ENCODE results near the gene VEZT. TPM values are rescaled to one million over a fixed set of nuclear protein-coding genes. Genes with fewer than 3 reads are reported as not detected.

VEZT gene
- total RNA-seq, 1 experiment from 2014 or later: 77.4 TPM

DNA sequence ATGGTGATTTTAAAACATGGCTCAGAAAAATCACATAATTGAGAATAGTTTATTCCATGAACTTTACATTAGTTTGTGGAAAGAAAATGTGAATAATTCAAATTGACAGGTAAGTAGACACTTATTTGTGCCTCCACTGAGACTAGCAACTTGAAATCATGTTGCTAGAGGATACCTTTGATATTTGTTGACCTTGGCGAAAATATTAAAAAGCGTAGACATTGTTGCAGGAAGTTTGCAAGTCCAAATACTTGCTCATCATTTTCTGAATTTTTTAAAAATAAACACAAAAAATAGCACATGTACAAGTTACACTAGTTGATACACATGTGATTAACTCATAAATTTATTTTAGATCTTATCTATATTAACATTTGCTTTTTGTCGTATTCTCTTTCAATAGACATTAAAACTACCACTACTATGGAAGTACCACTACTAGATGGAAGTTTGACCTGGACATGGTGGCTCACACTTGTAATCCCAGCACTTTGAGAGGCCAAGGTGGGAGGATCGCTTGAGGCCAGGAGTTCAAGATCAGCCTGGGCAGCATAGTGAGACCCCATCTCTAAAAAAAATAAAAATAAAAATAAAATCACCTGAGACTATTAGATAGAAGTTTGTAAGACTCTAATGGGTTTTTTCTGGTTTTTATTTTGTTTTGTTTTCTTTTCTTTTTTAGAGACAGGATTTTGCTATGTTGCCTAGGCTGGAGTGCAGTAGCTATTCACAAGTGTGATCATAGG, 24.3 kb downstream of the VEZT start:
- Mint-ChIP-seq H3K27me3 (ENCODE audit: insufficient read depth, unreplicated experiment) (no peaks in the 10 kb centered on the region), H3K4me3 (ENCODE audit: unreplicated experiment) (no peak overlapping the region), H3K4me1 (ENCODE audit: low read depth, unreplicated experiment) (peaks cover 11% of the 10 kb centered on the region), H3K36me3 (ENCODE audit: insufficient read depth, unreplicated experiment) (peaks cover 40% of the 10 kb centered on the region), H3K9me3 (ENCODE audit: unreplicated experiment) (no peaks in the 10 kb centered on the region), H3K27ac (ENCODE audit: unreplicated experiment) (no peak overlapping the region)
- H3K9me3 ChIP-seq: no peaks in the 10 kb centered on the region
- intact Hi-C loops (cut with micrococcal nuclease; ENCODE audit: unreplicated experiment): no loop called here
- no TSS peak for BruUV-seq (replicated peaks)
- peaks cover 21% of the 10 kb centered on the region for H3K4me1 ChIP-seq
- TF ChIP-seq, protein P1, sequence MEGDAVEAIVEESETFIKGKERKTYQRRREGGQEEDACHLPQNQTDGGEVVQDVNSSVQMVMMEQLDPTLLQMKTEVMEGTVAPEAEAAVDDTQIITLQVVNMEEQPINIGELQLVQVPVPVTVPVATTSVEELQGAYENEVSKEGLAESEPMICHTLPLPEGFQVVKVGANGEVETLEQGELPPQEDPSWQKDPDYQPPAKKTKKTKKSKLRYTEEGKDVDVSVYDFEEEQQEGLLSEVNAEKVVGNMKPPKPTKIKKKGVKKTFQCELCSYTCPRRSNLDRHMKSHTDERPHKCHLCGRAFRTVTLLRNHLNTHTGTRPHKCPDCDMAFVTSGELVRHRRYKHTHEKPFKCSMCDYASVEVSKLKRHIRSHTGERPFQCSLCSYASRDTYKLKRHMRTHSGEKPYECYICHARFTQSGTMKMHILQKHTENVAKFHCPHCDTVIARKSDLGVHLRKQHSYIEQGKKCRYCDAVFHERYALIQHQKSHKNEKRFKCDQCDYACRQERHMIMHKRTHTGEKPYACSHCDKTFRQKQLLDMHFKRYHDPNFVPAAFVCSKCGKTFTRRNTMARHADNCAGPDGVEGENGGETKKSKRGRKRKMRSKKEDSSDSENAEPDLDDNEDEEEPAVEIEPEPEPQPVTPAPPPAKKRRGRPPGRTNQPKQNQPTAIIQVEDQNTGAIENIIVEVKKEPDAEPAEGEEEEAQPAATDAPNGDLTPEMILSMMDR (IDR thresholded peaks at IDR 0.05; ENCODE audit: insufficient read depth in 1 of 2, low read depth in 1 of 2, low read length in 1 of 2, severe bottlenecking in 1 of 2, unreplicated experiment in 1 of 2): no peak
- no peak for DNase-seq
- H3K36me3 ChIP-seq (ENCODE audit: control insufficient read depth, insufficient read depth, low read length): no peaks in the 10 kb centered on the region
- ChIA-PET CTCF (no interaction called here), POLR2A (no interaction called here)
- H3K27me3 ChIP-seq (replicated peaks; ENCODE audit: control insufficient read depth, insufficient read depth, low read length): no peaks in the 10 kb centered on the region
- H3K4me3 ChIP-seq (ENCODE audit: low read depth, low read length): no peak overlapping the region

DNA sequence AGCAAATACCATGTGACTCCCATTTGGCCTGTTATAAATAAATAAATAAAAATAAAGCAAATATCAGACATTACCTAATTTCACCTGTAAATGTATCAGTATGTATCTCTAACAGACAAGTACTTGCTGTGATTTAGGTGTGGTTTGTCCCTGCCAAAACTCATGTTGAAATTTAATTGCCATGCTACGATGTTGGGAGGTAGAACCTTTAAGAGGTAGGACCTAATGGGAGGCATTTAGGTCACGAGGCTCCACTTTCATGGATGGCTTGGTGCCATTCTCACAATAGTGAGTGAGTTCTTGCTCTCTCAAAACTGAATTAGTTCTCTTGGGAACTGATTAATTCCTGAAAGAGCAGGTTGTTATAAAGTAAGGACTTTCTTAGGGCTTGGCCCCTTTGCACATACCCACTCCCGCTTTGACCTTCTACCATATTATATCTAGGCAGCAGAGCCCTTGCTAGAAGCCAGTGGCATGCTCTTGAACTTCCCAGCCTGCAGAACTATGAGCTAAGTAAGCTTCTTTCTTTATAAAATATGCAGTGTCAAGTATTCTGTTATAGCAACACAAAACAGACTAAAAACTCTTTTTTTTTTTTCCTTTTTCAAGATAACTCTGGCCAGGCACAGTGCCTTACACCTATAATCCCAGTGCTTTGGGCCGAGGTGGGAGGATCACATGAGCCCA, 26.0 kb downstream of the VEZT start:
- Mint-ChIP-seq H3K4me3 (ENCODE audit: unreplicated experiment) (no peak overlapping the region), H3K9me3 (ENCODE audit: unreplicated experiment) (no peaks in the 10 kb centered on the region), H3K36me3 (ENCODE audit: insufficient read depth, unreplicated experiment) (peaks cover 37% of the 10 kb centered on the region), H3K27ac (ENCODE audit: unreplicated experiment) (no peak overlapping the region), H3K4me1 (ENCODE audit: low read depth, unreplicated experiment) (peaks cover 17% of the 10 kb centered on the region), H3K27me3 (ENCODE audit: insufficient read depth, unreplicated experiment) (no peaks in the 10 kb centered on the region)
- Histone ChIP-seq H3K4me1 (peaks cover 17% of the 10 kb centered on the region), H3K9me3 (no peaks in the 10 kb centered on the region), H3K4me3 (ENCODE audit: low read depth, low read length) (no peak overlapping the region), H3K27me3 (replicated peaks; ENCODE audit: control insufficient read depth, insufficient read depth, low read length) (no peaks in the 10 kb centered on the region), H3K36me3 (ENCODE audit: control insufficient read depth, insufficient read depth, low read length) (no peaks in the 10 kb centered on the region)
- DNase-seq: no peak
- intact Hi-C loops (cut with micrococcal nuclease; ENCODE audit: unreplicated experiment): no loop called here
- TF ChIP-seq, protein P1 (IDR thresholded peaks at IDR 0.05; ENCODE audit: insufficient read depth in 1 of 2, low read depth in 1 of 2, low read length in 1 of 2, severe bottlenecking in 1 of 2, unreplicated experiment in 1 of 2): no peak
- BruUV-seq (replicated peaks): no TSS peak
- CTCF ChIA-PET: no interaction called here
- POLR2A ChIA-PET: no interaction called here

DNA sequence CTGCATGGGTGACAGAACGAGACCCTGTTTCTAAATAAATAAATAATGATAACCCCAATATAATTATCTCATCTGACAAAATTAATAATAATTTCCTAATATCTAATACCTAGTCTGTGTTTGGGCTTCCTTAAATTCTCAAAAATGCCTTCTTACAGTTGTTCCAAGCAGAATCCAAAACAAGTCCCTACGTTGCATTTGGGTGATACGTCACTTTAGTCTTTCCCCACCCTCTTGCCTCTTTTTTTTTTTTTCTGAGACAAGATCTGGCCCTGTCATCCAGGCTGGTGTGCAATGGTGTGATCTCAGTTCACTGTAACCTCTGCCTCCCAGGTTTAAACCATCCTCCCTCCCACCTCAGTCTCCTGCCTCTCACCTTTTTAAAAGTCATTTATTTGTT, 26.7 kb downstream of the VEZT start:
- no peak for DNase-seq
- Mint-ChIP-seq H3K36me3 (ENCODE audit: insufficient read depth, unreplicated experiment) (peaks cover 36% of the 10 kb centered on the region), H3K4me3 (ENCODE audit: unreplicated experiment) (no peak overlapping the region), H3K27me3 (ENCODE audit: insufficient read depth, unreplicated experiment) (no peaks in the 10 kb centered on the region), H3K4me1 (ENCODE audit: low read depth, unreplicated experiment) (peaks cover 15% of the 10 kb centered on the region), H3K9me3 (ENCODE audit: unreplicated experiment) (no peaks in the 10 kb centered on the region), H3K27ac (ENCODE audit: unreplicated experiment) (no peak overlapping the region)
- peaks cover 11% of the 10 kb centered on the region for H3K4me1 ChIP-seq
- CTCF ChIA-PET: no interaction called here
- TF ChIP-seq, protein P1 (IDR thresholded peaks at IDR 0.05; ENCODE audit: insufficient read depth in 1 of 2, low read depth in 1 of 2, low read length in 1 of 2, severe bottlenecking in 1 of 2, unreplicated experiment in 1 of 2): no peak
- BruUV-seq (replicated peaks): no TSS peak
- POLR2A ChIA-PET: no interaction called here
- H3K27me3 ChIP-seq (replicated peaks; ENCODE audit: control insufficient read depth, insufficient read depth, low read length): no peaks in the 10 kb centered on the region
- H3K9me3 ChIP-seq: no peaks in the 10 kb centered on the region
- no peak overlapping the region for H3K4me3 ChIP-seq (ENCODE audit: low read depth, low read length)
- intact Hi-C loops (cut with micrococcal nuclease; ENCODE audit: unreplicated experiment): no loop called here
- no peaks in the 10 kb centered on the region for H3K36me3 ChIP-seq (ENCODE audit: control insufficient read depth, insufficient read depth, low read length)
